Midbrain (tissue), 1 donor: ENCODE data around the gene TSPAN3.

Source experiments
- DNase-seq: peaks from one replicate; lab custom pipeline; 2025; lab: John Stamatoyannopoulos, UW

TSPAN3 gene

DNA sequence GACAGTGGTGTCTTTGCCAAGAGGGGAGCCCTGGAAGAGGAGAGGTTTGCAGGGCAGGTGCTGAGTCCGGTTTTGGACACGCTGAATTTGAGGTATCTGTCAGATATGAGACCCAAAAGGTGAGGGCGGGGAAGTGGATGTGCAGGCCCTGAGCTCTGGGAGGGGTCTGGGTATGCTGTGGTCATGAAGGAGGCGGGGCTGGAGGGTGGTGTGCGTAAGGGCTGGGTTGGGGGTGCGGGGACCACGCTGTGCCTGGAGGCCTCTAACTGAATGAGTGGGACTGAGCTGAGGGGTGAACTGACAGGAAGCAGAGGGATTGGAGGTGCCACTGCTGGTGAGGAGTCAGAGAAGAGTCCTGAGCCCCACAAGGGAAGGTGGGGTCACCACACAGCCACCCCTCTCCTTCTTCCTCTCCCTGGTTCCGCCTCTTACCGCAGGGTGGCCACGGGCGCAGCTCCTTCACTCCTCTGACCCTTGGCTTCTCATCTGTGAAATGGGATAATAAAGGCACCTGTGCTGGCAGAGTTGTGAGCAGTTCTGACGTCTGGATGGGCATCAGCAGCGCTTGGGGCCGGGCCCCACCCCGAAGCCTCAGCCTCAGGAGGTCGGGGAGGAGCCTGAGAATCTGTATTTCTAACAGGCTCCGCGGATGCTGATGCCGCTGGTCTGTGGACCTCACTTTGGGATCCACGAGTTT is 47.2 kb downstream of the TSPAN3 start:
- DNase-seq, result no peak

DNA sequence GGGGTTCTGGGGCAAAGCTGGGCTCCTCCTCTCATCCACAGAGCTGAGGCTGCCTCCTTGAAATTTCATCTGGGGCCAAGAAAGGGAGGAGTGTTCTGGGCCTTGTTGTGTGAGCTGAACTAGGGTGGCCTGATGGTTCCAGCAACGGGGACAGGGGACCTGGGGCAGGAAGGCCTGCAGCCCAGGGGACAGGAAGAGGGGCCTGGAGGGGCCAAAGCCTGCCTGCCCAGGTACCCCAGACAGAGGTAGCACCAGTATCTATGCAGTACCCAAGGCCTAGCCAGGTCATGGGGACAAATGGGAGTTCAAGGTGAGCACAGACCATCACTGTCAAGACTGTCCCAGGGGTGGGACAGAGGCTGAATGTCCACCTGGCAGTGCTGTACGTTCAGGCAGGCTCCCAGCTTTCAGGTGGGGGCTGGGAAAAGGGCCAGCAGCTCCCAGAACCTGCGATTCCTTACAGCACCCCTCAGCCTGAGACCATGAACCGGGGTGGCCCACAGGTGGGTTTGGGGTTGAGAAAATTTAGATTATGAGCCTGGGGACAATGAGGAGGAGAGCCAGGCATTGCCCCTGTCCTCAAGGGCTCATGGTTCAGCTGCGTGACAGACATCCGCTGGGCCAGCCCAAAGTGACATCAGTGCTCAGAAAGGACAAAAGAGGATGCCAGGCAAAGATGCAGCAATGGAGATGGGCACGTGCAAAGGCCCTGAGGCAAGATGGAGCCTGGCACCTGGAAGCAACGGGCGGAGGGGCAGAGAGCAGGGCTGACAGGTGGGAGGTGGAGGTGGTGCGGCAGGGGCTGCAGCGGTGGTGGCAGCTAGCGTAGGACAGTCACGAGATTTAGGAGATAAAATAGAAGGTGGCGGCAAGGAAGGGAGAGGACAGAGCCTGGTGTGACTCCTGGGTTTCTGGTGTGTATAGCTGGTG is 48.0 kb downstream of the TSPAN3 start:
- DNase-seq, result no peak

- no peak for DNase-seq
Observed at GRCh38 chr15:77021803-77022381, 49.0 kb downstream of the TSPAN3 start.

DNA sequence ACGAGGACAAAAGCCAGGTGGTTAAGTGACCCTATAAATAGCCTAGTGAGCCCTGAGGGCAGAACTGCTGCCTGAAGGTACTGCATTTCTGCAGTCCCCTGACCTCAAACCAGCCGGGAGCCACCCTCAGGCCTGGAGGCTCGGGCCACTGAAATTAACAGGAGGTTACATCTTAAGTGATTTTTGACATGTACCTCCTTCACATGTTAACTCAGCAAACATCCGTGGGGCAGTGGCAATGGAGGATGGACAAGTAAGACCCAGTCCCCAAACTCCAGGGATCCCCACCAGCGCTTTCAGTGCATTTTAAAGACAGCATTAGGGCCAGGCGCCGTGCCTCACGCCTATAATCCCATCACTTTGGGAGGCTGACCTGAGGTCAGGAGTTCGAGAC is 49.8 kb downstream of the TSPAN3 start:
- no peak for DNase-seq

DNA sequence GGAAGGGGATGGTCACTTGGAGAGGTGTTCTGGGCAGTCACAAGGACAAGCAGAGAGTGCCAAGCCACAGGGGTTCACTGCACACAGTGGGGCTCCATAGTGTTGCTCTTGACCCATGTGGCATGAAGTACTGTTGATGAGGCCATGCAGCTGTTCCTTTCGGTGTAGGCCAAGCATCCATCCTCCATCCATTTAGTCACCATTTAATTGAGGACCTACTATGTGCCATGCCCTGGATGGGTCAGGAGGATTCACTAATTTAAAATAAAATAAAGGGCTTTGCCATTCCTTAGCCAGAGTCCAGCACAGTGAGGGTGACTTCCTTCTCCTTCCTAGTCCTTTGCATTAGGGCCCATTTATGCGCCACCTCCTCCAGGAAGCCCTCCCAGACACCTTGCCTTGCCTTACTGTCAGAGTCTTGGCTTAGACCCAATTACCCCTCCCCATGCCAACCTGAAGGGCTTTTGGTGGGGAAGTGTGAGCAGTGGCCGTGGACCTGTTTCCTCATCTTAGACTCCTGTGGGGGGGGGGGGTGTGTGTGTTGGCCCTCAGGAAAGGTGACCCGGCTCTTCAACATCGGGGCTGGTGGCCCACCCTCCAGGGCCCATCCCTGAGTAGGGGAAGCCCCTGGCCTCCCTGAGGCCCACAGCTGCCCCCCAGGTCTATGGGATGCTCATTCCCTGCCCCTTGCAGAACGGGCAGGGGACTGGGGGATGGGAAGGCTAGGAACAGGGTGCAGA is 50.4 kb downstream of the TSPAN3 start:
- no peak for DNase-seq

GRCh38 chr15:77019521-77020331 is 51.2 kb downstream of the TSPAN3 start:
- no peak for DNase-seq

- no peak for DNase-seq
Observed at GRCh38 chr15:77018796-77019505, 52.0 kb downstream of the TSPAN3 start.

DNA sequence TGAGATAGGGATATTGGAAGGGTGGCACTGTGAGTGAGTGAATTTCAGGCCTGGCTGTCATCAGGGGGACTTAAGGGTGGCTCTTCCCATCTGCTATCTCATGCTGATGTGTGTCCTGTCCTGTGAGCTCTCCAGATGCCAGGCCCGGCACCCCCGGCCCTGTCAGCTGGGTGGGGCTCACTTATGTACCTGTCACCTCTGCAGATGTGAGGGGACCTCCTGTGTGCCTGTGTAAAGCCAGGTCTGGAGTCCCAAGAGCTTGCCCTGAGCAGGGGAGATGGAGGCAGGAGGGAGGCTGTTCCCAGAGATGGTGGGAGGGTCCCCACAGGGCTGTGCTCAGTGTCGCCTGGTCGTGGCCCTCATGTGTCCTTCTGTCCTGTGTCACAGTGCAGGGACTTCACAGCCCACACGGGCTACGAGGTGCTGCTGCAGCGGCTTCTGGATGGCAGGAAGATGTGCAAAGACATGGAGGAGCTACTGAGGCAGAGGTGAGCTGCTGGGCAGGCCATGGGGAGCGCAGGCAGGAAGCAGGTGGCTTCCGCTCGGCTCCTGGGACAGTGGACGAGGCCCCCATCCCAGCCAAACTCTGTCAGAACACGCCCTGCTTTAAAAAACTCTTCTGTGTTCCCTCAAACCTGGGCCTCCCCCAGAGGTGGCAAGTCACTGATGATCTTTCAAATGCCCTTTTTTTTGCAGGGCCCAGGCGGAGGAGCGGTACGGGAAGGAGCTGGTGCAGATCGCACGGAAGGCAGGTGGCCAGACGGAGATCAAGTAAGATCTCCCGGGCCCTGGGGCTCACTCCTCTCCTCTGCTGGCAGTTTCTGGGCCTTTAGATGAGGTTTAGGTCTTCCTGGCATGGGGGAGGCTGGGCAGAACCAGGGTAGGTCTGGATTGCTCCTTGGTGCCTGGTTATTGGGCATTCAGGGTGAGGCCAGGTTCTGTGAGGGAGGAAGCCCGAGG is 52.9 kb downstream of the TSPAN3 start:
- no peak for DNase-seq

- no peak for DNase-seq
Observed at GRCh38 chr15:77017091-77017660, 53.7 kb downstream of the TSPAN3 start.

- no peak for DNase-seq
Observed at GRCh38 chr15:77016321-77016695, 54.6 kb downstream of the TSPAN3 start.

- no peak for DNase-seq
Observed at GRCh38 chr15:77015646-77016320, 55.1 kb downstream of the TSPAN3 start.

GRCh38 chr15:77014132-77015081 is 56.5 kb downstream of the TSPAN3 start:
- DNase-seq, result no peak

DNA sequence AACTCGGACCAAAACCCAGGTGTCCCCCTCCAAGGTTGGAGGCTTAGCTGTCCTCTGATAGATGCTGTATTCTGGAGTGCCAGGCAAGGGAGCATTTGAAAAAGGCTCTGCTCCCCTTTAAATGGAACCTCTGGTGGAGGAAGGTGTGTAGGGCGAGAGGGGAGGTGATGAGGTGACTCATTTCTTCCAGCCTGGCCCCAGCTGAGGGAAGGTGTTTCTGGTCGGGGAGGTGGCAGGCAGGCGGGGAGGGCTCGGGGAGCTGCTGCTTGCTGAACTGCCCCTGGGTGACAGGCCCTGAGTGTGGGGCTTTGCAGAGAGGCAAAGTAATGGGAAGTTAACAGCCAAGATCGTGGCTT is 57.2 kb downstream of the TSPAN3 start:
- no peak for DNase-seq

GRCh38 chr15:77012868-77013267 is 58.0 kb downstream of the TSPAN3 start:
- no peak for DNase-seq

- no peak for DNase-seq
Observed at GRCh38 chr15:77012117-77012712, 58.7 kb downstream of the TSPAN3 start.

GRCh38 chr15:77010857-77011256 is 60.1 kb downstream of the TSPAN3 start:
- no peak for DNase-seq

DNA sequence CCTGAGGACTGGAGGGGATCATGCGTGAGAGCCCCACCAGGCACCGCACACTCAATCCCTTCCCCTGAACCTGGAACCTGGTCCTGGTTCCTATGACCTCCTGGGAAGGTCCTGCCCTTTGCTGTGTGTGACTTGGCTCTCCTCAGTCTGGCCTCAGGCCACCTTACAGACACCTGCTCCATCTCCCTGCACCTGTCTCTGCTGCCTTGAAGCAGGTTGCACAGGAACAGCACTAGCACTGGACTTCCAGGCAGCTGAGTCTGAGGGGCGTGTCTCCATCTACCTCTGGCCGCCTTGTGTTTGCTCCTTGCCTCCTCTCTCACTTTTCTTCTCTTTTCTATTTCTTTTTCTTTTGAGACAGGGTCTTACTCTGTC is 60.6 kb downstream of the TSPAN3 start:
- no peak for DNase-seq
